Stimulated activated CD8-positive, alpha-beta memory T cell treated with anti-CD3 and anti-CD28 coated beads, Interleukin-4, amount 100 ng/mL, for 24 hours (primary cell): ENCODE measurements around the gene DNAAF5.
A peak's percentile ranks its signal among the peaks of the same experiment; 100 is the strongest.

ENCODE experiments used
- DNase-seq: peaks from one replicate; pipeline ENCODE4 v3.0.0-alpha.2; 2020; ENCODE audit warnings: low read depth

Gene DNAAF5

GRCh38 chr7:726084-726853 is at the start of gene DNAAF5:
DNAAF5 (plus strand) TSS chr7:726699; CDS start chr7:726721, 22 bp downstream.
- DNase-seq = peak; percentile 85

GRCh38 chr7:676972-677385 is 49.5 kb upstream of the DNAAF5 start:
- DNase-seq = no peak

GRCh38 chr7:680411-681127 is 45.9 kb upstream of the DNAAF5 start:
- DNase-seq = no peak

- DNase-seq = no peak
Measured at GRCh38 chr7:681551-682307, 44.8 kb upstream of the DNAAF5 start.

- no peak for DNase-seq
Measured at GRCh38 chr7:682810-683209, 43.7 kb upstream of the DNAAF5 start.

GRCh38 chr7:683526-684205 is 42.8 kb upstream of the DNAAF5 start:
- DNase-seq = no peak

GRCh38 chr7:684416-684815 is 42.1 kb upstream of the DNAAF5 start:
- no peak for DNase-seq

- DNase-seq = no peak
Measured at GRCh38 chr7:685540-685939, 41.0 kb upstream of the DNAAF5 start.

- DNase-seq = no peak
Measured at GRCh38 chr7:690478-691360, 35.8 kb upstream of the DNAAF5 start.

GRCh38 chr7:691361-692045 is 35.0 kb upstream of the DNAAF5 start:
- no peak for DNase-seq

GRCh38 chr7:693280-693679 is 33.2 kb upstream of the DNAAF5 start:
- DNase-seq = no peak

- DNase-seq = no peak
Measured at GRCh38 chr7:696426-696811, 30.1 kb upstream of the DNAAF5 start.

- DNase-seq = no peak
Measured at GRCh38 chr7:696812-697551, 29.5 kb upstream of the DNAAF5 start.

- no peak for DNase-seq
Measured at GRCh38 chr7:698515-699475, 27.7 kb upstream of the DNAAF5 start.

GRCh38 chr7:699476-700170 is 26.9 kb upstream of the DNAAF5 start:
- DNase-seq = no peak

GRCh38 chr7:701086-701671 is 25.3 kb upstream of the DNAAF5 start:
- DNase-seq = no peak

GRCh38 chr7:703049-703448 is 23.4 kb upstream of the DNAAF5 start:
- DNase-seq = no peak

GRCh38 chr7:706721-707120 is 19.8 kb upstream of the DNAAF5 start:
- no peak for DNase-seq
